Epithelial cell of umbilical artery (primary cell): ENCODE measurements around the gene AKAP17A. TPM values are rescaled to one million over a fixed set of nuclear protein-coding genes. Genes with fewer than 3 reads are reported as not detected.

Experiments
- total RNA-seq: library from RNA; depleted of rRNA; stranded (reverse); fragments of >200 nt; gene quantifications from 2 replicates; pipeline ENCODE4 v1.2.3, GENCODE V29; 2014

AKAP17A gene, protein sequence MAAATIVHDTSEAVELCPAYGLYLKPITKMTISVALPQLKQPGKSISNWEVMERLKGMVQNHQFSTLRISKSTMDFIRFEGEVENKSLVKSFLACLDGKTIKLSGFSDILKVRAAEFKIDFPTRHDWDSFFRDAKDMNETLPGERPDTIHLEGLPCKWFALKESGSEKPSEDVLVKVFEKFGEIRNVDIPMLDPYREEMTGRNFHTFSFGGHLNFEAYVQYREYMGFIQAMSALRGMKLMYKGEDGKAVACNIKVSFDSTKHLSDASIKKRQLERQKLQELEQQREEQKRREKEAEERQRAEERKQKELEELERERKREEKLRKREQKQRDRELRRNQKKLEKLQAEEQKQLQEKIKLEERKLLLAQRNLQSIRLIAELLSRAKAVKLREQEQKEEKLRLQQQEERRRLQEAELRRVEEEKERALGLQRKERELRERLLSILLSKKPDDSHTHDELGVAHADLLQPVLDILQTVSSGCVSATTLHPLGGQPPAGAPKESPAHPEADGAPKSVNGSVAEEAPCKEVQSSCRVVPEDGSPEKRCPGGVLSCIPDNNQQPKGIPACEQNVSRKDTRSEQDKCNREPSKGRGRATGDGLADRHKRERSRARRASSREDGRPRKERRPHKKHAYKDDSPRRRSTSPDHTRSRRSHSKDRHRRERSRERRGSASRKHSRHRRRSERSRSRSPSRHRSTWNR
- total RNA-seq: 17.2 and 28.4 TPM in 2 replicates

DNA sequence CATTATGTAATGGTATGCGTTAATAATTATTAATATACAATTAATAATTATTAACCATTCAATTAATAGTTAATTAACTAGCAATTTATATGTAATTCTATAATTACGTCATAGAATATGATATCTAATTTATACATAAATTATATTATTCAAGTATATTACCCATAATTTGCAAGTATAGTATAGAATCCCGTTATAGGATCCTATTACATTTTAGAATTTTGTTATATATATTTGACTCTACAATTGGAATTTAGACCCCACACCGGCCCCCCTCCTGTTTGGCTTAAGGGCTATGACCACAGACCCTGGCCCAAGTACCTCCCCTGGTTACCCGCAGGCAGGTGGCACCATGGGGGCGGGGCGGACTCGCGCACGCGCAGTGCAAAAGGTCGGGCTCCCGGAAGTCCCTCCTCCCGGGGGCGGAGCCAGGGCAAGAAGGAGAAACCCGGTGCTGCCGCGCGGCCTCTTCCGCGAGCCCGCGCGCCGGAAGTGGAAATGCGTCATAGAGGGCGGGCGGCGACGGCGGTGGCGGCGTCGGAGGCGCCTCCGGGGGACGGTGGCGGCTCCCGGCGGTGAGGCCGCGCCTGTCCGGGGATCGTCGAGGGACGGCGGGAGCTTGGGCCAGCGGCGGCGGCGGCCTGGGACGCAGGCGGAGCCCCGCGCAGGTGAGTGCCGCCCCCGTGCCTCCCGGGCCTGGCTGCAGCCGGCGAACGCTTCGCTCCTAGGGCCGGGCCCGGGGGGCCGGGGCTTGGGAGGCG, at the start of gene AKAP17A:
AKAP17A (plus strand) TSS at position 503 of the 761 bp plus-strand sequence. CDS start 1,859 bp downstream, outside the sequence.

DNA sequence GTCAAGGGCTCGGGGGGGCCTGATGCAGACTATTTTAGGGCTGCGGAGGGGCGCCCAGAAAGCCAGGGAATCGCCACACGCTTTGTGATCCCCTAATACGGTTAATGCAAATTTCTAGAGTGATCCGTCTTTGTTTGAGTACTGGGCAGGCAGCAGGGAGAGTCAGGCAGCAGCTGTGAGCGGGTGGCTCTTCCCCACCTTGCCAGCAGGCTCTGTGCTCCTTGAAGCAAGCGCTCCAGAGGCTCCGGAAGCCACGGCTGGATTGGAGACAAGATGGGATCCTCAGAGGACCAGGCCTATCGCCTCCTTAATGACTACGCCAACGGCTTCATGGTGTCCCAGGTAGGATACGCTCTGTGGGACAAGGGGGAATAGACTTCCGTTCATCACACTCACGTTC, 23.5 kb downstream of the AKAP17A start, which contains the start of gene ASMT:
ASMT (plus strand) TSS at position 133 of the 400 bp plus-strand sequence; CDS start at position 274, 141 bp downstream.

Other genes starting within 250 kb of the AKAP17A start
- gene SLC25A6, start 199.5 kb upstream of the AKAP17A start, total RNA-seq: 80.2 and 184 TPM in 2 replicates
- gene ASMTL, start 138.7 kb upstream of the AKAP17A start, total RNA-seq: 12.2 and 21.1 TPM in 2 replicates
- not detected in 2 replicates for gene P2RY8, start 54.4 kb upstream of the AKAP17A start, total RNA-seq
- gene ASMT, start 23.5 kb downstream of the AKAP17A start, total RNA-seq: not detected in 2 replicates